Activated CD4-positive, CD25-positive, alpha-beta regulatory T cell treated with anti-CD3 and anti-CD28 coated beads, Interleukin-2, amount 50 U/mL, for 16 hours (primary cell): ENCODE measurements around the gene MESD.

Source experiments
- DNase-seq: peaks from one replicate; pipeline ENCODE4 v3.0.0-alpha.2; 2020; ENCODE audit warnings: low read depth, low spot score

The MESD gene

GRCh38 chr15:80989518-80990478 is at the start of gene MESD:
Gene MESD, minus strand, starts transcription at chr15:80989819. Its CDS starts 28 bp downstream, at chr15:80989791.
- DNase-seq: peak; percentile 91

DNA sequence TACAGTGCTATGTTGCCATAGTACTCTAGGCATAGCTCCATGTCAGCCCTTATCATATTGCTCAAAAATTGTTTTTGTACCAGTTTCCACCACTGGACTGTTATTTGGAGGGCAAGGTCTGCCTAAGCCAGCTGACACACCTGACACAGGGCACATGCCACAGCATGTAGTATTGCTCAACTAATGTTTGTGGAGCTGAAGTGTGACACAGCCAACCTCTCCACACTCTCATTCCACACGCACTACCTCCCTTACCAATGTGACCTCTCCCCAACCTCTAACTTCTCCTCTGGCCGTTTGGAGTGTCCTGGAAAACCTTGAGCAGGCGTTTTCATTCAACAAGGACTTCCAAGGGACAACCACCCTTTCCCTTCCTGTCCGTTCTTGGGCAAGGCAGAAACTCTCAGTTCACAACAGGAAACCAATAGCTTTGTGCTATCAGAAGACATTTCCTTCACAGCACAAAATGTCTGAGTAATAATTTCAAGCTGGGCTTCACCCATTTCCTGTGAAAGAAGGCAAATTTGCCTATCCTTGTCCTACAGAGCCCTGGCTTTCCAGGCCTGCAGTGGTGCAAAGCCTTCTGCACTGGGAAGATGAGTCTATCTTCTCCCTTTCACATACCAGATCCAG is 49.5 kb upstream of the MESD start:
- DNase-seq: no peak

DNA sequence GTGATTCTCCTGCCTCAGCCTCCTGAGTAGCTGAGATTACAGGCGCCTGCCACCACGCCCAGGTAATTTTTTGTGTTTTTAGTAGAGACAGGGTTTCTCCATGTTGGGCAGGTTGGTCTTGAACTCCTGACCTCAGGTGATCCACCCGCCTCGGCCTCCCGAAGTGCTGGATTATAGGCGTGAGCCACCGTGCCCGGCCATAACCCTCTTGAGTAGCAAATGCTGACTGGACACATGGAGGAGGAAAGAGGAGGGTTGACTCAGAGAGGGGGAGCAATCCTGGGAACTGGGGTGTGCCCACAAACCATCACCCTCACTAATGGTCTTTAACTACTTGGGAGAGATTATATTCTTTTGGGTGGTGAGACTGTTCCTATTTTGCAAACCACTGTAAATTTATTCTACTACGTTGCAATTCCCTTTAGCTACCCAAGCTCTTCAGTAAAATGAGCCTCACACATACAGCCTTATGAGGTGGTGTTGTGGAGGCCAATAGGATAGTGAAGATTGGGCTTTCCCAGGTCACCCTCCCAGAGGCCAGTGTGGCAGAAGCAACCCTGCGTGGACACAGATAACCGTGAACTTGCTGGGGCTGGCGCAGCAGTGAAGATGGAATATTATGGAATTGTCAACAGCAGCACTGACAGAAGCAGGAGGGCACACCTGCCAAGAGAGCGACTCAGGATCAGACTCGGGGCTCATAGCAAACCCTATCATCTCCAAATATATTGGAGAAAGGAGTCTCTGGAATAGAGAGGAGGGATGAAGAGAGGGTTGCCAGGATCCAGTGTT is 48.5 kb upstream of the MESD start:
- DNase-seq: no peak

DNA sequence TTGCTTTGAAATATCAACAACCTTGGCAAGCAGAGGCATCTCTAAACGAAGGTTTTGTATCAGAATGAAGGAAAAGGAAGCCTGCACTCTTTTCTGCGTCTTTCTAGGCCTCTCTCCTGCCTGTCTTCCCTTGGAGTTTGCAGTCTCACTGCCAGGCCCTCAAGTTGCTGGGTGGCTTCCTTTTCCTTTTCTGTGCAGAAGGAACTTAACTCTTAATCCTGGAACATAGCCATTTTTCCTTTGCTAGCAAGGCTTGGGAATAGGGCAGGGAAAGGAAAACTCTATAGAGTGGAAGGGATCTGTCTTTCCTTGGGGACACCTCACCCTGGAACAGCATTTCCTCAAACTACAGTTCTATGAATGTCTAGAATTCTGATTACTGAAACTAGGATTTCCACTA is 43.9 kb upstream of the MESD start:
- no peak for DNase-seq

GRCh38 chr15:81032818-81033217 is 43.2 kb upstream of the MESD start:
- DNase-seq: no peak

DNA sequence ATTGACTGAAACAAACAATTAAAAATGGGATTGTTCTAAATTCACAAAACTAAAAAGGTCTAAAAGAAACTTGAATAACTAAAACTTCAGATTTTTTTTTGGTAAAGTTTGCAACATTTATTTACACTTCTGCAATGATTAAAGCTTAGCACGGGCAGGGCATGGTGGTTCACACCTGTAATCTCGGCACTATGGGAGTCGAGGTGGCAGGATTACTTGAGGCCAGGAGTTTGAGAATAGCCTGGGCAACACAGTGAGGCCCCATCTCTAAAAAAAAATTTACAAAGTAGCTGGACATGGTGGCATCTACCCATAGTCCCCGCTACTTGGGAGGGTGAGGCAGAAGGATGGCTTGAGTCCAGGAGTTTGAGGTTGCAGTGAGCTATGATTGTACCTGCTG is 42.7 kb upstream of the MESD start:
- no peak for DNase-seq

GRCh38 chr15:81031203-81031602 is 41.6 kb upstream of the MESD start:
- no peak for DNase-seq

DNA sequence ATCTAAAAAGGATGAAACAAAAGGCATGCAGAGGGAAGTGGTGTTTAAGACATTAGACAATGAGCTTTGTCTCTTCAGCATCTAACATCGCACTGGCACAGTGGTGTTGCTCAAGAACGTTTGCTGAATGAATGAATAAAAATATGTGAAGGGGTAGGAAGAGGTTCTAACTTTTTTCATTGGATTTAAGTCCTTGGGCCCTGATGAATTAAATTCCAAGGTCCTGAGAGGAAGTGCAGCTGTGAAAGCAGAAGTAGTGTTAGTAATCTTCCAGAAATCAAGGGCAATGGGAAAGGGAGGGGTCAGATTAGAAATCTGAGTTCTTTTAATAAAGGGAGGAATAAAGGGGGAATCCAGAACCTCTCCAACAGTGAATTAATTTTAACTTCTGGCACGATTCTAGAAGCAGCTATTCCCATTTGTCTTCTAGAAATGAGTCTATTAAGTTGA is 40.7 kb upstream of the MESD start:
- DNase-seq: no peak

- no peak for DNase-seq
Measured at GRCh38 chr15:81029414-81030300, 40.0 kb upstream of the MESD start.

DNA sequence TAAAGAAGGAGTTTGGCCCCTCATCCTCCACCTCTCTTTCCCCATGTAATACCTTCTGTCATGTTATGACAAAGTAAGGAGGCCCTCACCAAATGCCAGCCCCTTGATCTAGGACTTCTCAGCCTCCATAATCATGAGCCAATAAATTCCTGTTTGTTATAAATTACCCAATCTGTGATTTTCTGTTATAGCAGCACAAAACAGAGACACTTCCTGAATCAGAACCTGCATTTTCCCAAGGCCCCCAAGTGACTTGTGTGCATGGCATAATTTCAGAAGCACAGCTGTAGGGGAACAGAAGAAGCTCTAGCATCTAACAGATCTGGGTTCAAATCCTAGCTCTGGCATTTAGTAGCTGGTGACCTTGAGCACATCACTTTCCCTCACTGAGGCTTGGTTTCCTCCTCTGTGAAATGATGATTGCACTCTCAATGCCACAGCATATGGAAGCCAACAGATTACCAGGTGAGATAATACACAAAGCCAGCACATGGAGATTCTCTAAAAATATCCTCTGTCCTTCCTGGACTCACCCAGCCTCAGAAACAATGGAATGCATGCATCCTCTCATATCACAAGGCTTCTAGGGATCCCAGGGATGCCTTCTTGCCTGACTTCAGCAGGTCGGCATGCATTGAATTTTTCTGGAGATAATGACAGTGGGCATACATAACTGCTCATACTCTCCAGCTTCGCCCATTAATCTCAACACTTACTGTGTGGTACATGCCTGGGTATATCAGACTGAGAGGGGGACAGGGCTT is 37.4 kb upstream of the MESD start:
- no peak for DNase-seq

- no peak for DNase-seq
Measured at GRCh38 chr15:81025721-81026370, 36.2 kb upstream of the MESD start.

DNA sequence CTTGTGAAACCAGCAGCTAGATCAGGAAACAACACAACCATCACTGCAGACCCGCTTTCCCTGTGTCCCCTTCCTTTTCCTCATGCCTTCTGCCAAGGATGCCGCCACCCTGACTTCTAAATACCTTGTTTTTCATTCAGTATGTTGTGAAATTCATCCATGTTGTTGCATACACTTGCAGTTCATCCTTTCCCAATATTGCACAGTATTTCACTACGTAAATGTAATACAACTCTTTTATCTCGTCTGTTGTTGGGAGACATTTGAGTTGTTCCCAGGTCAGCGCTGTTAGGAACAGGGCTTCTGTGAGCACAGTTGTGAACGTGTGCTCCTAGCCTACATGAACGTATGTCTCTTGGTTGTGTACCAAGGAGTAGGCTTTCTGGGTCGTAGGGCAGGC is 35.3 kb upstream of the MESD start:
- DNase-seq: no peak

DNA sequence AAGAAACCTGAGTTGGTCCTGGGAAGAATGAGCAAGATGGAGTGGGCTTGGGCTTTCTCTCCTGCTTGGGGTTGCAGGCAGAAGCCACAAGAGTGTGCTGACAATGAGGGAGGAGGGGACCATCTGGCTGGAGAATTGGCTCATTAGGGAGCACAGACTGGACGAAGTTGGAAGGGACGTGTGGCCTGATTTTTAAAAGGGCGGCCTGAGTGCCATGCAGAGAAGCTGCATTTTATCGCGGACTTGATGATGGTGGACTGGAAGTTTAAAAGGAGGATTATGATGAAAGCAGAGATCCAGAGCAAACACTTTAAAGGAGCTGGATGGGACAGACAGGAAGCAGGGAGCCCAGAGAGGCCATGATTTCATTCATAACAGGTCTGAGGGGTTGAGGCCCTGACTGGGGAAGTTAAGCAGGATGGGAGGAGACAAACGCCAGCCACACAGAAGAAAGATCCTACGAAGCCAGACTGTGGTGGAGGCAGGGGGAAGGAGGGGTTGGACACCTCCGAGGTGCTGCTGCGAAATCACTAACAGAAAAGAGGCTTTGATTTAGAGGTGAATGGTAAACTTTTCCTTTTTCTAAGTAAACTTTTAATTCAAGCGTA is 34.8 kb upstream of the MESD start:
- DNase-seq: no peak

- DNase-seq: no peak
Measured at GRCh38 chr15:81023483-81024264, 34.1 kb upstream of the MESD start.

DNA sequence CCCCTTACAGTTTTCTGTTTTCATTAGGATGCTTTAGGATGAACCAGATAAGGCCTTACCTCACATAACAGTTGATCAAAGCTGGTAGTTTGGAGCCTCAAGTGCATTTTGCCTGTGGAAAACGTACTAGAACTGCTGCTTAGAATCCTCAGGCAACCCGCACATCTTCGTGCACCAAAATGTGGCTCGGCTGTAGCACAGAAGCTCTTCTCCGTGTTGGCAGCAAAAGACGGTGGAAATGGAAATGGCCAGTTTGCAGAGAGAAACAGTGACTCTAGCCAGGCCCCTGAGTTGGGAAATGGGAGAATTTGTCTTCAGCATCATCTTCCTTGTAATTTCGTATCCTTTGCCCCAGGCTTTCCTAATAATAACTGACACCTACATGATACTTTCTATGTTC is 31.7 kb upstream of the MESD start:
- DNase-seq: no peak

- DNase-seq: no peak
Measured at GRCh38 chr15:81018197-81018596, 28.6 kb upstream of the MESD start.

DNA sequence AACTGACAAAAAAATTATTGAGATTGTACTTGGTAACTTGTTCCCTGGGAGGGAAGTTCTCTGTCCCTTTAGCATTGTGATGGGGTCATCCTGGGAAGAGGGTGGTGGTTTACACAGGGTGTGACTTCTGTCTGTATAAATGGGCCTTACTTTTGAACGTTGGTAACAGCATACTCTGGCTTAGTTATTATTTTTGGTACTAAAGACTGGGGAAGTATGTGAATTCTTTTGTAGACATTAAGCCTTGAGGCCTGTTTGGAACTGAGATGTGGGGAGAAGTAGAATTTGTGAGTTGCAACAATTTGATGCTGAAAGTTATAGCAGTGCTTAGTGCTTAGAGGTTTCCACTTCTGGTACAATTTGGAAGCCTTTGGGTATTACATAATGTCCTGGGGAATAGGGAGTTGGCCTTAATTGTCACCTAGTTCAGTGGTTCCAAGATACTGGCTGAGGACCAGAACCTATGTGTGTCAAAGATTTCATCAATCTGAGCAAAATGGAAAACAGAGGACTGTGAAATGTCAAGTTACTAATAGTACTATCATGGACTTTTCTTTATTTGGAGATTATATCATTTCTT is 27.0 kb upstream of the MESD start:
- DNase-seq: no peak
